ENCODE data around the gene KCNIP1. TPM values are rescaled to one million over a fixed set of nuclear protein-coding genes. Genes with fewer than 3 reads are reported as not detected.
A peak's percentile ranks its signal among the peaks of the same experiment; 100 is the strongest.

Gene KCNIP1
- total and polyA plus RNA-seq, 2 of the 8 experiments (the other 6 are each of a cell fraction or from before 2014, with no cell fraction given) = 0.52 to 0.83 TPM

- no peak overlapping the region for H3K9ac ChIP-seq (replicated peaks in 1 of 4; ENCODE audit: extremely low read depth in 1 of 4, low read depth in 3 of 4, low read length in 3 of 4)
- no peak for DNase-seq (ENCODE audit: low read depth in 1 of 2, low spot score in 2 of 2)
- H3K14ac ChIP-seq (ENCODE audit: insufficient read length) = no peak overlapping the region
- POLR2A ChIA-PET (ENCODE audit: partially characterized antibody) = interaction anchor here (0.9 to 6.5 kb wide), 4 partner anchors 12 to 614 kb away, joined by 3 to 82 read pairs (median 17); no protein-coding TSS in a partner anchor
- H4K5ac ChIP-seq (ENCODE audit: insufficient read length, low read depth, low read length) = peak overlapping the region; percentile 15
- 75% methylated on average over 9 of the region's 12 CpGs; no CpG with 5 or more reads in 1 of the 2 experiments for WGBS, 2 experiments (ENCODE audit: extremely low coverage in 1 of 2, insufficient coverage in 1 of 2, insufficient read length in 1 of 2, insufficient replicate concordance in 2 of 2, low coverage in 1 of 2, low lambda C conversion rate in 2 of 2, missing lambda C conversion rate in 1 of 2)
- peak overlapping the region; percentile 95; the same call in 1 of the 2 replicates for H2BK15ac ChIP-seq (ENCODE audit: low read length)
- no peaks in the 10 kb centered on the region for H3K36me3 ChIP-seq (ENCODE audit: control insufficient read depth in 2 of 4, insufficient read depth in 4 of 4, low read length in 3 of 4)
- CTCF ChIA-PET (ENCODE audit: partially characterized antibody) = interaction anchor here (0.7 to 7.6 kb wide), 8 partner anchors 11 to 103 kb away, joined by 3 to 151 read pairs (median 6); partner anchors contain the start of gene GABRP
- H3K27ac ChIP-seq (ENCODE audit: low read depth, low read length) = no peak overlapping the region; the same call in 1 of the 2 replicates
- H3K79me1 ChIP-seq (ENCODE audit: low read depth, low read length) = no peaks in the 10 kb centered on the region
- no peak for FAIRE-seq
- H3K9me3 ChIP-seq (ENCODE audit: insufficient read depth in 2 of 2, low read depth in 1 of 2, low read length in 1 of 2) = no peaks in the 10 kb centered on the region
- H3K4me3 ChIP-seq (ENCODE audit: extremely low read depth in 1 of 4, insufficient read depth in 2 of 4, low read depth in 3 of 4, low read length in 4 of 4) = no peak overlapping the region
- peak overlapping the region; percentile 84 for H2BK120ac ChIP-seq (replicated peaks; ENCODE audit: low read depth, low read length)
- peaks cover 4 to 15% (median 8%) of the 10 kb centered on the region in 4 experiments for H3K4me1 ChIP-seq (replicated peaks in 1 of 4; ENCODE audit: control insufficient read depth in 3 of 4, insufficient read depth in 4 of 4, low read length in 3 of 4)
- H3K18ac ChIP-seq (ENCODE audit: extremely low read depth, low read length) = peak overlapping the region; percentile 85
- peak overlapping the region; percentile 94 for H4K91ac ChIP-seq (replicated peaks; ENCODE audit: insufficient read length, low read length)
- peak overlapping the region; percentile 94 for H2BK20ac ChIP-seq (ENCODE audit: low read length)
- no peaks in the 10 kb centered on the region for H4K20me1 ChIP-seq (replicated peaks in 1 of 2; ENCODE audit: control insufficient read depth in 1 of 2, insufficient read depth in 2 of 2, low read length in 2 of 2)
- peak overlapping the region; percentile 69 for H3K4ac ChIP-seq (replicated peaks; ENCODE audit: insufficient read length, low read depth, low read length)
- H3K27me3 ChIP-seq (replicated peaks in 1 of 4; ENCODE audit: control insufficient read depth in 3 of 4, extremely low read depth in 1 of 4, insufficient read depth in 3 of 4, low read length in 3 of 4) = no peaks in the 10 kb centered on the region; a peak in 1 of 7 replicates
- no peaks in the 10 kb centered on the region for H3K23me2 ChIP-seq (ENCODE audit: low read depth, low read length)
- H3K56ac ChIP-seq (replicated peaks; ENCODE audit: insufficient read length, low read depth, low read length) = no peak overlapping the region
- H2AFZ ChIP-seq (ENCODE audit: low read length) = no peak overlapping the region
- H3K79me2 ChIP-seq (ENCODE audit: control insufficient read depth in 1 of 2, insufficient read depth in 2 of 2, low read length in 2 of 2) = no peaks in the 10 kb centered on the region
- H2BK12ac ChIP-seq (ENCODE audit: low read depth, low read length) = peak overlapping the region; percentile 98; the same call in 1 of the 2 replicates
- peak overlapping the region; percentile 97; the same call in 1 of the 2 replicates for H2AK5ac ChIP-seq (ENCODE audit: low read depth, low read length)
- H4K8ac ChIP-seq (ENCODE audit: extremely low read depth, insufficient read depth, low read length) = no peak overlapping the region; the same call in 1 of the 2 replicates
- H3K23ac ChIP-seq (ENCODE audit: insufficient read length) = no peak overlapping the region
- H3K4me2 ChIP-seq (ENCODE audit: insufficient read depth in 1 of 2, low read depth in 2 of 2, low read length in 2 of 2) = peak overlapping the region; percentile 13 to 26; a peak in 1 of 4 replicates
- peak overlapping the region; percentile 93; the same call in 1 of the 2 replicates for H2BK5ac ChIP-seq (ENCODE audit: low read depth, low read length)
- no peak for TF ChIP-seq USF2 (IDR thresholded peaks at IDR 0.05; ENCODE audit: low read length)
- 0 out of 2 replicates have a peak, but pooled peaks have one; percentile 13 for TF ChIP-seq TAF1 (IDR thresholded peaks at IDR 0.05; ENCODE audit: low read depth, low read length)
- TF ChIP-seq SIN3A (conservative IDR thresholded peaks at IDR 0.05 in 1 of 2, IDR thresholded peaks at IDR 0.05 in 1 of 2; ENCODE audit: low read depth in 1 of 2, low read length in 2 of 2) = no peak
- no peak for TF ChIP-seq RBBP5 (IDR thresholded peaks at IDR 0.05; ENCODE audit: borderline replicate concordance, low read depth, low read length)
- TF ChIP-seq NRF1 (IDR thresholded peaks at IDR 0.05; ENCODE audit: low read depth, low read length) = no peak
- peak in 1 of 3 experiments; percentile 8; a peak in 1 of 4 replicates for TF ChIP-seq CTCF (IDR thresholded peaks at IDR 0.05; ENCODE audit: control extremely low read depth in 1 of 3, insufficient read depth in 1 of 3, low read depth in 1 of 3, low read length in 3 of 3)
These were observed 269.5 kb downstream of the KCNIP1 start for GRCh38 chr5:170773024-170773985.

Measured in H1 (cell line).